ENCODE data around the gene COL6A6. TPM values are rescaled to one million over a fixed set of nuclear protein-coding genes. Genes with fewer than 3 reads are reported as not detected.

Gene COL6A6
- total and polyA plus RNA-seq, 11 donors, result 0.26 to 4.5 (median 1.00) TPM

- ATAC-seq, result no peak
- H3K4me3 ChIP-seq, result no peak overlapping the region
- intact Hi-C loops (cut with DNase I), result no loop called here
- H3K27ac ChIP-seq, result no peak overlapping the region
- DNase-seq, result no peak
- no peaks in the 10 kb centered on the region for H3K36me3 ChIP-seq
- WGBS, 4 donors, result 78 to 81% (median 79%) methylated on average over 4 of the region's 4 CpGs
- no peaks in the 10 kb centered on the region for H3K9me3 ChIP-seq
- H3K27me3 ChIP-seq, result peaks cover 4 to 71% (median 34%) of the 10 kb centered on the region in 9 donors
- H3K4me1 ChIP-seq, result peaks cover 0 to 6% (median 0%) of the 10 kb centered on the region in 12 donors
- TF ChIP-seq CTCF (IDR thresholded peaks at IDR 0.05), result no peak
- no peak for TF ChIP-seq POLR2A (IDR thresholded peaks at IDR 0.05)
These were observed 2.8 kb downstream of the COL6A6 start for GRCh38 chr3:130519754-130520153.

- Histone ChIP-seq H3K36me3 (no peaks in the 10 kb centered on the region), H3K27me3 (peaks cover 0 to 51% (median 13%) of the 10 kb centered on the region in 9 donors), H3K9me3 (no peaks in the 10 kb centered on the region), H3K27ac (no peak overlapping the region), H3K4me3 (no peak overlapping the region), H3K4me1 (no peaks in the 10 kb centered on the region)
- no peak for ATAC-seq
- no peak for DNase-seq
- no peak for TF ChIP-seq POLR2A (IDR thresholded peaks at IDR 0.05)
- no peak for TF ChIP-seq CTCF (IDR thresholded peaks at IDR 0.05)
- WGBS, 4 donors, result 51 to 62% (median 54%) methylated on average over 2 of the region's 2 CpGs
- intact Hi-C loops (cut with DNase I), result no loop called here
These were observed 5.4 kb downstream of the COL6A6 start for GRCh38 chr3:130522399-130522798.

GRCh38 chr3:130527426-130527825, 10.4 kb downstream of the COL6A6 start:
- Histone ChIP-seq H3K9me3 (no peaks in the 10 kb centered on the region), H3K4me1 (no peaks in the 10 kb centered on the region), H3K27me3 (peaks cover 0 to 26% (median 0%) of the 10 kb centered on the region in 9 donors), H3K4me3 (no peak overlapping the region), H3K27ac (no peak overlapping the region), H3K36me3 (no peaks in the 10 kb centered on the region)
- TF ChIP-seq POLR2A (IDR thresholded peaks at IDR 0.05), result no peak
- no peak for TF ChIP-seq CTCF (IDR thresholded peaks at IDR 0.05)
- DNase-seq (no peak), ATAC-seq (no peak)
- intact Hi-C loops (cut with DNase I), result no loop called here
- 58 to 88% (median 72%) methylated on average over 1 of the region's 1 CpG for WGBS, 4 donors

- no peak overlapping the region for H3K4me3 ChIP-seq
- H3K27ac ChIP-seq, result no peak overlapping the region
- DNase-seq (no peak), ATAC-seq (no peak)
- intact Hi-C loops (cut with DNase I), result no loop called here
- no peaks in the 10 kb centered on the region for H3K36me3 ChIP-seq
- H3K27me3 ChIP-seq, result peaks cover 0 to 19% (median 0%) of the 10 kb centered on the region in 9 donors
- 63 to 76% (median 67%) methylated on average over 1 of the region's 1 CpG for WGBS, 4 donors
- no peaks in the 10 kb centered on the region for H3K4me1 ChIP-seq
- TF ChIP-seq CTCF (IDR thresholded peaks at IDR 0.05) (no peak), POLR2A (IDR thresholded peaks at IDR 0.05) (no peak)
- H3K9me3 ChIP-seq, result no peaks in the 10 kb centered on the region
These were observed 11.1 kb downstream of the COL6A6 start for GRCh38 chr3:130528120-130528519.
